ENCODE results near the gene KCTD11.

KCTD11 gene

DNA sequence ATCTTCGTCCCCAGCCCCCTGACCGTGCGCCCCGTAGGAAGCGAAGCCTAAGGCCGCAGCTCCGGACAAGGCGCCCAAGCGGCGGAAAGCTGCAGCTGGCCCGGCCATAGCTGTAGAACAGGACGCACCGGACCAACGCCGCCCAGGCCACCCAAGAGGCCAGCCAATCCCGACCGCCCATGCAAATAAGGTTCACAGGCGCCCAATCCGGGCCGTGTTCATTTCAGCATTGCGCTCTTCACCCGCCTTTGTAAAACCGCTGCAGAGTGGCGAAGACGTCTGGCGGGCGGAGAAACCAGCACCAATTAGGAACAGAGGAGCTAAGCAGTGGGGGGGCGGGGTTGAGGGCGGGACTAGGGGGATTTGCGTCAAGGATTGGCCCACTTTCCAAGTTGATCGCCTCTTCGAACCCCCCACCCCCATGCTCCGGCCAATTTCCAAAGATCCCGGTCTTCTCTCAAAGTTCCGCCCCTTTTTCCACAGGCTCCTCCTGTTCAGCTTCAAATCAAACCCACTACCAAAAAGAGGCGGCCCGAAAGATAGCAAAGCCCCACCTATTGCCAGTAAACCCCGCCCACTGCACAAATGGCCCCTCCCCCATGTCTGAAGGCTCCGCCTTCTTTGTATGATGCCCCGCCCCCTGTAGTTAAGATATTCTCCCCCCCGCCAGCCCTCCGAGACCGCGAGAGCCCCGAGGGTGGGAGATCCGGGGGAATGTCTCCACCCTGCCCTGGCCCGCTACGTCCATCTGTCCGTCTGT lies 52.2 kb downstream of the KCTD11 start, which contains the start of gene TMEM256:
TSS of gene TMEM256 (minus strand) at position 121 of the 760 bp plus-strand sequence. CDS start at position 108, 13 bp downstream.
- peak; percentile 91 for DNase-seq (ENCODE audit: low read depth, low spot score)
